ENCODE results near the gene MCRS1.
A peak's percentile ranks its signal among the peaks of the same experiment; 100 is the strongest.
"Not testable (repeated sequence)": the region's sequence is repeated elsewhere in the genome, so short reads cannot be mapped to it uniquely, and the experiment has no call there.

MCRS1 gene

GRCh38 chr12:49567611-49568441, at the start of gene MCRS1:
MCRS1 (minus strand) TSS chr12:49568142; CDS start chr12:49566731, 1,411 bp downstream.
- DNase-seq (ENCODE audit: low read depth), result peak; percentile 93
- H3K4me3 ChIP-seq (replicated peaks; ENCODE audit: low read depth, low read length), result peak within 1 kb of the TSS; percentile 99
- TF ChIP-seq CTCF (IDR thresholded peaks at IDR 0.05; ENCODE audit: low read length, missing control alignments), result no peak

GRCh38 chr12:49616533-49617219, 48.7 kb upstream of the MCRS1 start:
- TF ChIP-seq CTCF (IDR thresholded peaks at IDR 0.05; ENCODE audit: low read length, missing control alignments), result no peak
- peak; percentile 39 for DNase-seq (ENCODE audit: low read depth)

GRCh38 chr12:49615725-49616124, 47.8 kb upstream of the MCRS1 start:
- no peak for TF ChIP-seq CTCF (IDR thresholded peaks at IDR 0.05; ENCODE audit: low read length, missing control alignments)

More at GRCh38 chr12:49616533-49617219, 48.7 kb upstream of the MCRS1 start:
- H3K4me3 ChIP-seq (replicated peaks; ENCODE audit: low read depth, low read length), result no peak overlapping the region

GRCh38 chr12:49612210-49612609, 44.3 kb upstream of the MCRS1 start:
- TF ChIP-seq CTCF (IDR thresholded peaks at IDR 0.05; ENCODE audit: low read length, missing control alignments), result no peak
- DNase-seq (ENCODE audit: low read depth), result no peak
- no peak overlapping the region for H3K4me3 ChIP-seq (replicated peaks; ENCODE audit: low read depth, low read length)

More at GRCh38 chr12:49615725-49616124, 47.8 kb upstream of the MCRS1 start:
- H3K4me3 ChIP-seq (replicated peaks; ENCODE audit: low read depth, low read length), result no peak overlapping the region
- DNase-seq (ENCODE audit: low read depth), result peak; percentile 20

- DNase-seq (ENCODE audit: low read depth), result not testable (repeated sequence)
These were observed 42.8 kb upstream of the MCRS1 start for GRCh38 chr12:49610785-49611184.

GRCh38 chr12:49609875-49610154, 41.9 kb upstream of the MCRS1 start:
- H3K4me3 ChIP-seq (replicated peaks; ENCODE audit: low read depth, low read length), result no peak overlapping the region
- peak; percentile 8 for TF ChIP-seq CTCF (IDR thresholded peaks at IDR 0.05; ENCODE audit: low read length, missing control alignments)
- peak; percentile 18 for DNase-seq (ENCODE audit: low read depth)

More at GRCh38 chr12:49610785-49611184, 42.8 kb upstream of the MCRS1 start:
- H3K4me3 ChIP-seq (replicated peaks; ENCODE audit: low read depth, low read length), result not testable (repeated sequence)

GRCh38 chr12:49609059-49609874, 41.3 kb upstream of the MCRS1 start:
- TF ChIP-seq CTCF (IDR thresholded peaks at IDR 0.05; ENCODE audit: low read length, missing control alignments), result no peak
- no peak for DNase-seq (ENCODE audit: low read depth)
- no peak overlapping the region for H3K4me3 ChIP-seq (replicated peaks; ENCODE audit: low read depth, low read length)

- not testable (repeated sequence) for H3K4me3 ChIP-seq (replicated peaks; ENCODE audit: low read depth, low read length); DNase-seq (ENCODE audit: low read depth)
These were observed 37.6 kb upstream of the MCRS1 start, which contains the start of gene FAM186B for GRCh38 chr12:49605539-49605938. FAM186B (minus strand) TSS chr12:49605639; CDS start chr12:49605477, 162 bp downstream.
